ENCODE results near the gene KRTAP10-4.

GRCh38 chr21:44617071-44617501 is 43.6 kb downstream of the KRTAP10-4 start:
- TF ChIP-seq, protein P1, sequence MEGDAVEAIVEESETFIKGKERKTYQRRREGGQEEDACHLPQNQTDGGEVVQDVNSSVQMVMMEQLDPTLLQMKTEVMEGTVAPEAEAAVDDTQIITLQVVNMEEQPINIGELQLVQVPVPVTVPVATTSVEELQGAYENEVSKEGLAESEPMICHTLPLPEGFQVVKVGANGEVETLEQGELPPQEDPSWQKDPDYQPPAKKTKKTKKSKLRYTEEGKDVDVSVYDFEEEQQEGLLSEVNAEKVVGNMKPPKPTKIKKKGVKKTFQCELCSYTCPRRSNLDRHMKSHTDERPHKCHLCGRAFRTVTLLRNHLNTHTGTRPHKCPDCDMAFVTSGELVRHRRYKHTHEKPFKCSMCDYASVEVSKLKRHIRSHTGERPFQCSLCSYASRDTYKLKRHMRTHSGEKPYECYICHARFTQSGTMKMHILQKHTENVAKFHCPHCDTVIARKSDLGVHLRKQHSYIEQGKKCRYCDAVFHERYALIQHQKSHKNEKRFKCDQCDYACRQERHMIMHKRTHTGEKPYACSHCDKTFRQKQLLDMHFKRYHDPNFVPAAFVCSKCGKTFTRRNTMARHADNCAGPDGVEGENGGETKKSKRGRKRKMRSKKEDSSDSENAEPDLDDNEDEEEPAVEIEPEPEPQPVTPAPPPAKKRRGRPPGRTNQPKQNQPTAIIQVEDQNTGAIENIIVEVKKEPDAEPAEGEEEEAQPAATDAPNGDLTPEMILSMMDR (IDR thresholded peaks at IDR 0.05; ENCODE audit: low read depth, low read length, missing input control): no peak
- no peak for TF ChIP-seq JUND (IDR thresholded peaks at IDR 0.05)
- TF ChIP-seq GABPA (IDR thresholded peaks at IDR 0.05 in 1 of 2, conservative IDR thresholded peaks at IDR 0.05 in 1 of 2): no peak
- TF ChIP-seq REST (IDR thresholded peaks at IDR 0.05): no peak
